SK-N-SH (cell line): Measurements from ENCODE around the gene TMEM25. TPM values are rescaled to one million over a fixed set of nuclear protein-coding genes. Genes with fewer than 3 reads are reported as not detected.

Experiments
- CTCF ChIA-PET: fragments of 300-600, 350-600 bp; formaldehyde crosslinking; extraction: SDS; loops from one replicate; lab custom pipeline; 2021; lab: Yijun Ruan, JAX
- POLR2A ChIA-PET: fragments of 350-600 bp; sonication (Branson Sonifier 250); formaldehyde crosslinking; extraction: SDS; loops from one replicate; lab custom pipeline; 2020; ENCODE audit warnings: antibody characterized with exemption, inconsistent platforms; lab: Yijun Ruan, JAX
- DNase-seq: peaks from one replicate; pipeline ENCODE4 v3.0.0; 2012
- H2AFZ ChIP-seq: fragments of 200-600 bp; sonication (generic); 2 replicates; pipeline ENCODE4 v1.8.1; 2016; ENCODE audit warnings: antibody characterized with exemption, mild to moderate bottlenecking, low read depth
- H3F3A ChIP-seq: fragments of 200-600 bp; sonication (generic); replicated peaks from 2 replicates; pipeline ENCODE3; 2016; ENCODE audit warnings: antibody characterized with exemption, mild to moderate bottlenecking; ENCODE audit not compliant: insufficient read depth
- H3K27ac ChIP-seq, 2 experiments: fragments of 200-500 bp in 1 of 2; fragments of 200-600 bp in 1 of 2; sonication (Bioruptor generic) in 1 of 2; sonication (generic), shearing (Covaris generic) in 1 of 2; 2 replicates each; pipeline versions ENCODE4 v1.5.1 to v1.6.1; 2014 to 2016; ENCODE audit warnings: low read depth in 2 of 2, inconsistent platforms in 1 of 2, low read length in 1 of 2, mild to moderate bottlenecking in 1 of 2, mixed read lengths in 1 of 2
- H3K27me3 ChIP-seq: fragments of 200-600 bp; sonication (generic), shearing (Covaris generic); 2 replicates; pipeline ENCODE4 v1.6.1; 2016; ENCODE audit warnings: mixed run types; ENCODE audit not compliant: insufficient read depth
- H3K36me3 ChIP-seq, 2 experiments: fragments of 200-500 bp in 1 of 2; fragments of 200-600 bp in 1 of 2; sonication (Bioruptor generic) in 1 of 2; sonication (generic) in 1 of 2; replicated peaks in 1 of 2; 2 replicates each; pipeline versions ENCODE3 to v1.5.1; 2014 to 2016; ENCODE audit warnings: low read length in 1 of 2, mild to moderate bottlenecking in 1 of 2; ENCODE audit not compliant: insufficient read depth in 2 of 2, control insufficient read depth in 1 of 2
- H3K4me1 ChIP-seq, 2 experiments: fragments of 200-500 bp in 1 of 2; fragments of 200-600 bp in 1 of 2; sonication (Bioruptor generic) in 1 of 2; sonication (generic), shearing (Covaris generic) in 1 of 2; 2 replicates each; pipeline versions ENCODE4 v1.5.1 to v1.6.1; 2014 to 2016; ENCODE audit warnings: low read depth in 1 of 2, low read length in 1 of 2, mixed run types in 1 of 2; ENCODE audit not compliant: insufficient read depth in 2 of 2, control insufficient read depth in 1 of 2
- H3K4me2 ChIP-seq: fragments of 200-600 bp; sonication (generic), shearing (Covaris generic); 2 replicates; pipeline ENCODE4 v1.6.1; 2017; ENCODE audit warnings: mixed run types
- H3K4me3 ChIP-seq, 2 experiments: fragments of 200-500 bp in 1 of 2; fragments of 200-600 bp in 1 of 2; sonication (Bioruptor generic) in 1 of 2; sonication (generic), shearing (Covaris generic) in 1 of 2; 2 replicates each; pipeline versions ENCODE4 v1.5.1 to v1.8.1; 2014 to 2016; ENCODE audit warnings: low read depth in 2 of 2, inconsistent platforms in 1 of 2, low read length in 1 of 2, mild to moderate bottlenecking in 1 of 2, mixed read lengths in 1 of 2, moderate library complexity in 1 of 2
- H3K79me2 ChIP-seq: fragments of 200-600 bp; sonication (generic); 2 replicates; pipeline ENCODE4 v1.8.1; 2017; ENCODE audit warnings: mild to moderate bottlenecking; ENCODE audit not compliant: insufficient read depth
- H3K9ac ChIP-seq: fragments of 200-600 bp; sonication (generic); 2 replicates; pipeline ENCODE4 v1.6.1; 2017; ENCODE audit warnings: mixed run types
- H3K9me2 ChIP-seq: fragments of 200-600 bp; sonication (generic); 2 replicates; pipeline ENCODE4 v1.6.1; 2017; ENCODE audit warnings: mixed run types
- H3K9me3 ChIP-seq: fragments of 200-600 bp; sonication (generic); 2 replicates; pipeline ENCODE4 v1.6.1; 2017; ENCODE audit warnings: mixed run types, mild to moderate bottlenecking, moderate library complexity
- H4K20me1 ChIP-seq: fragments of 200-600 bp; sonication (generic); 2 replicates; pipeline ENCODE4 v1.6.1; 2017; ENCODE audit warnings: mild to moderate bottlenecking, mixed run types; ENCODE audit not compliant: insufficient read depth
- EZH2phosphoT487 ChIP-seq: fragments of 200-600 bp; sonication (generic); IDR thresholded peaks from 2 replicates; pipeline ENCODE4 v1.6.1; 2017; ENCODE audit warnings: low read depth, mixed run types, mild to moderate bottlenecking, antibody characterized with exemption, moderate library complexity, borderline replicate concordance
- FOSL2 ChIP-seq: IDR thresholded peaks from 2 replicates; pipeline ENCODE4 v1.4.0; 2012; ENCODE audit warnings: low read depth, mild to moderate bottlenecking, moderate library complexity, borderline replicate concordance
- FOXM1 ChIP-seq: IDR thresholded peaks from 2 replicates; pipeline ENCODE4 v1.4.0; 2012; ENCODE audit warnings: low read depth, mild to moderate bottlenecking
- GATA2 ChIP-seq: sonication (generic); formaldehyde crosslinking; IDR thresholded peaks from 2 replicates; pipeline ENCODE4 v1.5.0; 2020; ENCODE audit warnings: mild to moderate bottlenecking, missing genetic modification reagents
- NFIC ChIP-seq: IDR thresholded peaks from 2 replicates; pipeline ENCODE4 v1.4.0; 2012; ENCODE audit warnings: borderline replicate concordance
- NRF1 ChIP-seq: IDR thresholded peaks from 2 replicates; pipeline ENCODE4 v1.6.1; 2012; ENCODE audit warnings: low read depth, mild to moderate bottlenecking, low read length
- POLR2AphosphoS5 ChIP-seq: IDR thresholded peaks from 2 replicates; pipeline ENCODE4 v1.6.1; 2012; ENCODE audit warnings: low read depth, low read length
- RCOR1 ChIP-seq: fragments of 150-350 bp; IDR thresholded peaks from 2 replicates; pipeline ENCODE4 v1.6.1; 2017; ENCODE audit warnings: antibody characterized with exemption, low read length
- RFX5 ChIP-seq: IDR thresholded peaks from 2 replicates; pipeline ENCODE4 v1.6.1; 2012; ENCODE audit warnings: mild to moderate bottlenecking, improper control_type of control experiment, low read length
- RXRA ChIP-seq: IDR thresholded peaks from 2 replicates; pipeline ENCODE4 v1.4.0; 2012; ENCODE audit warnings: low read depth, mild to moderate bottlenecking, borderline replicate concordance
- SIN3A ChIP-seq: IDR thresholded peaks from 2 replicates; pipeline ENCODE4 v1.6.1; 2012; ENCODE audit warnings: low read depth, mild to moderate bottlenecking, low read length, moderate library complexity, borderline replicate concordance
- SMC3 ChIP-seq: IDR thresholded peaks from 2 replicates; pipeline ENCODE4 v1.6.1; 2012; ENCODE audit warnings: low read depth, low read length, improper control_type of control experiment
- WGBS: methylation state at CpG from one replicate; pipeline ENCODE4 v1.1.6; 2017; ENCODE audit warnings: low lambda C conversion rate; 5-methylcytosine and 5-hydroxymethylcytosine counted together
- polyA plus RNA-seq, 3 experiments: library from polyadenylated mRNA; depleted of rRNA; stranded (reverse); fragments of >200 nt; gene quantifications; 2 replicates each; pipeline ENCODE4 v1.2.3, GENCODE V29; 2012
- TF ChIP-seq, protein P1 (sequence below): fragments of 150-350 bp; IDR thresholded peaks from 2 replicates; pipeline ENCODE4 v1.6.1; 2017; ENCODE audit warnings: antibody characterized with exemption, low read length, low read depth, borderline replicate concordance
- TF ChIP-seq, protein P2 (sequence below): IDR thresholded peaks from 2 replicates; pipeline ENCODE4; 2012
- TF ChIP-seq, protein P3 (sequence below): fragments of 200-600 bp; sonication (generic); IDR thresholded peaks from 2 replicates; pipeline ENCODE4 v1.6.1; 2017; ENCODE audit warnings: antibody characterized with exemption, mild to moderate bottlenecking, moderate library complexity
- TF ChIP-seq, protein P4 (sequence below): fragments of 150-350 bp; IDR thresholded peaks from 2 replicates; pipeline ENCODE4 v1.6.1; 2016; ENCODE audit warnings: mild to moderate bottlenecking, low read depth, low read length
- TF ChIP-seq, protein P5 (sequence below): IDR thresholded peaks from 2 replicates; pipeline ENCODE4 v1.4.0; 2012; ENCODE audit warnings: low read depth

Gene TMEM25
- polyA plus RNA-seq, 1 of the 3 experiments (the other 2 are of a cell fraction), result 30.0 TPM

- H3K9ac ChIP-seq, result no peak overlapping the region
- H3K4me3 ChIP-seq, result no peak overlapping the region
- no peaks in the 10 kb centered on the region for H3K9me3 ChIP-seq
- no peaks in the 10 kb centered on the region for H3K27me3 ChIP-seq
- 82% methylated on average over 3 of the region's 3 CpGs for WGBS
- H3K4me2 ChIP-seq, result no peak overlapping the region
- TF ChIP-seq RXRA (no peak), GATA2 (CRISPR knock-in tag) (no peak), NFIC (no peak), NRF1 (no peak), FOSL2 (no peak), EZH2phosphoT487 (no peak), SMC3 (no peak), FOXM1 (no peak), RFX5 (no peak), RCOR1 (no peak), POLR2AphosphoS5 (no peak), SIN3A (no peak)
- TF ChIP-seq, protein P1, sequence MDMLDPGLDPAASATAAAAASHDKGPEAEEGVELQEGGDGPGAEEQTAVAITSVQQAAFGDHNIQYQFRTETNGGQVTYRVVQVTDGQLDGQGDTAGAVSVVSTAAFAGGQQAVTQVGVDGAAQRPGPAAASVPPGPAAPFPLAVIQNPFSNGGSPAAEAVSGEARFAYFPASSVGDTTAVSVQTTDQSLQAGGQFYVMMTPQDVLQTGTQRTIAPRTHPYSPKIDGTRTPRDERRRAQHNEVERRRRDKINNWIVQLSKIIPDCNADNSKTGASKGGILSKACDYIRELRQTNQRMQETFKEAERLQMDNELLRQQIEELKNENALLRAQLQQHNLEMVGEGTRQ, result no peak
- TF ChIP-seq, protein P2, sequence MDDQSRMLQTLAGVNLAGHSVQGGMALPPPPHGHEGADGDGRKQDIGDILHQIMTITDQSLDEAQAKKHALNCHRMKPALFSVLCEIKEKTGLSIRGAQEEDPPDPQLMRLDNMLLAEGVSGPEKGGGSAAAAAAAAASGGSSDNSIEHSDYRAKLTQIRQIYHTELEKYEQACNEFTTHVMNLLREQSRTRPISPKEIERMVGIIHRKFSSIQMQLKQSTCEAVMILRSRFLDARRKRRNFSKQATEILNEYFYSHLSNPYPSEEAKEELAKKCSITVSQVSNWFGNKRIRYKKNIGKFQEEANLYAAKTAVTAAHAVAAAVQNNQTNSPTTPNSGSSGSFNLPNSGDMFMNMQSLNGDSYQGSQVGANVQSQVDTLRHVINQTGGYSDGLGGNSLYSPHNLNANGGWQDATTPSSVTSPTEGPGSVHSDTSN, result no peak
- TF ChIP-seq, protein P3, sequence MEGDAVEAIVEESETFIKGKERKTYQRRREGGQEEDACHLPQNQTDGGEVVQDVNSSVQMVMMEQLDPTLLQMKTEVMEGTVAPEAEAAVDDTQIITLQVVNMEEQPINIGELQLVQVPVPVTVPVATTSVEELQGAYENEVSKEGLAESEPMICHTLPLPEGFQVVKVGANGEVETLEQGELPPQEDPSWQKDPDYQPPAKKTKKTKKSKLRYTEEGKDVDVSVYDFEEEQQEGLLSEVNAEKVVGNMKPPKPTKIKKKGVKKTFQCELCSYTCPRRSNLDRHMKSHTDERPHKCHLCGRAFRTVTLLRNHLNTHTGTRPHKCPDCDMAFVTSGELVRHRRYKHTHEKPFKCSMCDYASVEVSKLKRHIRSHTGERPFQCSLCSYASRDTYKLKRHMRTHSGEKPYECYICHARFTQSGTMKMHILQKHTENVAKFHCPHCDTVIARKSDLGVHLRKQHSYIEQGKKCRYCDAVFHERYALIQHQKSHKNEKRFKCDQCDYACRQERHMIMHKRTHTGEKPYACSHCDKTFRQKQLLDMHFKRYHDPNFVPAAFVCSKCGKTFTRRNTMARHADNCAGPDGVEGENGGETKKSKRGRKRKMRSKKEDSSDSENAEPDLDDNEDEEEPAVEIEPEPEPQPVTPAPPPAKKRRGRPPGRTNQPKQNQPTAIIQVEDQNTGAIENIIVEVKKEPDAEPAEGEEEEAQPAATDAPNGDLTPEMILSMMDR, result no peak
- TF ChIP-seq, protein P4, sequence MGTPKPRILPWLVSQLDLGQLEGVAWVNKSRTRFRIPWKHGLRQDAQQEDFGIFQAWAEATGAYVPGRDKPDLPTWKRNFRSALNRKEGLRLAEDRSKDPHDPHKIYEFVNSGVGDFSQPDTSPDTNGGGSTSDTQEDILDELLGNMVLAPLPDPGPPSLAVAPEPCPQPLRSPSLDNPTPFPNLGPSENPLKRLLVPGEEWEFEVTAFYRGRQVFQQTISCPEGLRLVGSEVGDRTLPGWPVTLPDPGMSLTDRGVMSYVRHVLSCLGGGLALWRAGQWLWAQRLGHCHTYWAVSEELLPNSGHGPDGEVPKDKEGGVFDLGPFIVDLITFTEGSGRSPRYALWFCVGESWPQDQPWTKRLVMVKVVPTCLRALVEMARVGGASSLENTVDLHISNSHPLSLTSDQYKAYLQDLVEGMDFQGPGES, result no peak
- TF ChIP-seq, protein P5, sequence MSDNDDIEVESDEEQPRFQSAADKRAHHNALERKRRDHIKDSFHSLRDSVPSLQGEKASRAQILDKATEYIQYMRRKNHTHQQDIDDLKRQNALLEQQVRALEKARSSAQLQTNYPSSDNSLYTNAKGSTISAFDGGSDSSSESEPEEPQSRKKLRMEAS, result no peak
- TF ChIP-seq, all 33 proteins: peak for 0
- Histone ChIP-seq H4K20me1 (no peaks in the 10 kb centered on the region), H3K9me2 (no peaks in the 10 kb centered on the region), H3K27ac (no peak overlapping the region), H3K36me3 (peaks cover 68 to 91% of the 10 kb centered on the region in 2 experiments), H3F3A (peaks cover 4% of the 10 kb centered on the region), H3K4me1 (no peaks in the 10 kb centered on the region), H2AFZ (no peak overlapping the region), H3K79me2 (no peaks in the 10 kb centered on the region)
- no peak for DNase-seq
- ChIA-PET POLR2A (no interaction called here), CTCF (interaction anchor here (0.8 kb wide), 1 partner anchor 15 kb away, joined by 3 read pairs; no protein-coding TSS in a partner anchor)
These were observed 27.8 kb upstream of the TMEM25 start for GRCh38 chr11:118503216-118503615.
